Upper lobe of left lung (tissue), 4 donors: Measurements from ENCODE around the gene MOK.

Experiments used
- EP300 ChIP-seq, 4 donors: sonication (generic); formaldehyde crosslinking; IDR thresholded peaks; one replicate each; pipeline ENCODE4 v1.5.1; 2017; ENCODE audit warnings: antibody characterized with exemption in 4 of 4, control low read depth in 2 of 4
- POLR2A ChIP-seq, 4 donors: fragments of 450-650 bp; IDR thresholded peaks; one replicate each; pipeline ENCODE4 v1.5.1; 2016 to 2017; ENCODE audit warnings: antibody characterized with exemption in 4 of 4, mild to moderate bottlenecking in 2 of 4
- POLR2AphosphoS5 ChIP-seq, 2 donors: sonication (generic); formaldehyde crosslinking; IDR thresholded peaks; one replicate each; pipeline ENCODE4 v1.5.1; 2017; ENCODE audit warnings: antibody characterized with exemption in 2 of 2
- TF ChIP-seq, protein P1 (sequence below), 6 experiments: fragments of 450-650 bp in 4 of 6; fragments of 200-600 bp in 2 of 6; sonication (generic) in 2 of 6; IDR thresholded peaks; one replicate each; pipeline ENCODE4 v1.5.1; 2016 to 2019; ENCODE audit warnings: antibody characterized with exemption in 6 of 6

DNA sequence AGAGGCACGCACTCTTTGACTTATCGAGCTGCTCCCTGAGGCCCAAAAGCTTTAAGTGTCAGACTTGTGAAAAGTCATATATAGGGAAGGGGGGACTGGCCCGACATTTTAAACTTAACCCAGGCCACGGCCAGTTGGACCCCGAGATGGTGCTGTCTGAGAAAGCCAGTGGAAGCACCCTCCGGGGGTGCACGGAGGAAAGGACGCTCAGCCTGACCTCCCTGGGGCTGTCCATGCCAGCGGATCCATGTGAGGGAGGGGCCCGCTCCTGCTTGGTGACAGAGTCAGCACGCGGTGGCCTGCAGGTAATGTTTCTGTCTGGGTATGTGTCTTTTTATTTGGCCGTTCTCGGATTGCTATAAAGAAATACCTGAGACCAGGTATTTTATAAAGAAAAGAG lies 21.6 kb upstream of the MOK start:
- TF ChIP-seq EP300 (IDR thresholded peaks at IDR 0.05) (no peak), POLR2AphosphoS5 (IDR thresholded peaks at IDR 0.05) (no peak), POLR2A (IDR thresholded peaks at IDR 0.05) (no peak)
- TF ChIP-seq, protein P1, sequence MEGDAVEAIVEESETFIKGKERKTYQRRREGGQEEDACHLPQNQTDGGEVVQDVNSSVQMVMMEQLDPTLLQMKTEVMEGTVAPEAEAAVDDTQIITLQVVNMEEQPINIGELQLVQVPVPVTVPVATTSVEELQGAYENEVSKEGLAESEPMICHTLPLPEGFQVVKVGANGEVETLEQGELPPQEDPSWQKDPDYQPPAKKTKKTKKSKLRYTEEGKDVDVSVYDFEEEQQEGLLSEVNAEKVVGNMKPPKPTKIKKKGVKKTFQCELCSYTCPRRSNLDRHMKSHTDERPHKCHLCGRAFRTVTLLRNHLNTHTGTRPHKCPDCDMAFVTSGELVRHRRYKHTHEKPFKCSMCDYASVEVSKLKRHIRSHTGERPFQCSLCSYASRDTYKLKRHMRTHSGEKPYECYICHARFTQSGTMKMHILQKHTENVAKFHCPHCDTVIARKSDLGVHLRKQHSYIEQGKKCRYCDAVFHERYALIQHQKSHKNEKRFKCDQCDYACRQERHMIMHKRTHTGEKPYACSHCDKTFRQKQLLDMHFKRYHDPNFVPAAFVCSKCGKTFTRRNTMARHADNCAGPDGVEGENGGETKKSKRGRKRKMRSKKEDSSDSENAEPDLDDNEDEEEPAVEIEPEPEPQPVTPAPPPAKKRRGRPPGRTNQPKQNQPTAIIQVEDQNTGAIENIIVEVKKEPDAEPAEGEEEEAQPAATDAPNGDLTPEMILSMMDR (IDR thresholded peaks at IDR 0.05): no peak
